ENCODE results near the gene KLHDC10.
A peak's percentile ranks its signal among the peaks of the same experiment; 100 is the strongest.
"Not testable (repeated sequence)": the region's sequence is repeated elsewhere in the genome, so short reads cannot be mapped to it uniquely, and the experiment has no call there.

KLHDC10 gene

DNA sequence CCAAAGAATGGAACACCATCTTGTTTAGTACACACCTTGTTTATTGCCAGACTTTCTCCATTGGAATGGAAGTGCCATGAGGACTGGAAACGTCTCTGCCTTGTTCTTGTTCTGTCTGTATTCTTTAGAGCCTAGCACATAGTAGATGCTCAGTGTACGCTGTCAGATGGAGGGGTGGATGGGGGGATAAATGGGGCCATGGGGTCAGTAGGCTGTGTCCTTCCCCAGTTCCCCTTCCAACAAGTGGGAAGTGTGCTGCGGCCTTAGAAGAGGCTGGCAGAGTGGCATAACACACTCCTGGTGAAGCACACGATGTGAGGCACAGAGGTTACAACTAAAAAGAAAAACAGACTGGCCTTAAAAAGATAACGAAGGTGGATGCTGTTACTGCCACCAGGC is 73.0 kb downstream of the KLHDC10 start:
- DNase-seq: no peak

DNA sequence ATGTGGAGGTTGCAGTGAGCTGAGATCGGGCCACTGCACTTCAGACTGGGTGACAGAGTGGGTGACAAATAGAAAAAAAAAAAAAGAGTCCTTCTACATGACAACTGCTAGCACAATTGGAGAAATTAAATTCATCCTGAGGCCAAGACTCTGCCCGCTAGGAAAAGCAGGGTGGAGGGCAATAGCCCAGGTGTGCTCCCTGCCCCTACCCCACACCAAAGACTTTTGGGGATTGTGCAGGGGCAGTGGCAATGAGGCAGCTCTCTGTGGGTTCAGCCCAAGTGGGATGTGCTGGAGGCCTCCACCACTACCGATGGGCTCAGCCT is 73.6 kb downstream of the KLHDC10 start:
- no peak for DNase-seq

DNA sequence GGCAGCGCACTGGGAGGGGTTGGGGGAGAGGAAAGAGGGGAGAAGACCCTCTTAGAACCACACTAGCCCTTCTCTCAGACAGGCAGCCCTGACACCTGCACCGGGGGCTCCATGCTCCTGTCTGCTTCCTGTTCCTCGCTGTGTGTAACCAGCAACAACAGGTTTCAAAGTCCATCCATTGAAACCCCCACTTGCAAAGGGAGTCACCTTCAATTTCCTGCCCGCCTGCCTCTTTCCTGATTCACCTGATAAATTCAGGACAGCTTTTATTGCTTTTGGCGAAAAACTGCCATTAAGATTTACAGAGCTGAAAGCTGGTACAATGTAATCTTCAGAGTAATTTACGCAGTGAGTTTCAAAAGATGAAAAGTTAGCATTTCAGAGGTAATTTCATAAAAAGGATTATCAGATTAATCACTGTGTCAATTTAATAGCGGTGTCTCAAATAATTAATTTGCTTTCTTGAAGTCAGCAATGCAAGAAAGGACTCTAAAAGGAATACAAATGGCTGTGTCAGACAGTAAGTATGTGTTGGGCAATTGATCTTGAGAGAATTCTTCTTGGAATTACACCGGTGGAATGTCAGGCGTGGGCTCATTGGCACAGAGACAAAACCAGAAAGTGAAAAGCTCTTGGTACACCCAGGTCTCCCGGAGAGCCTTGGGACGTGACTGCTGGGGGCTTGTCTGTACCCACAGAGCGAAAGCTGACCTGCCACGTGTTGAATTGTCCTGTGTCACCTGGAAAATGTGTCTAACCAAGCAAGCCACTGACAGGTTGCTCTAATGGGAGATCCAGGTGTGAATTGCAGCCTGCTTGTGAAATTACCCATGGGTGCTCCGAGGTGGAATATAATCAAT is 74.2 kb downstream of the KLHDC10 start:
- DNase-seq: no peak

DNA sequence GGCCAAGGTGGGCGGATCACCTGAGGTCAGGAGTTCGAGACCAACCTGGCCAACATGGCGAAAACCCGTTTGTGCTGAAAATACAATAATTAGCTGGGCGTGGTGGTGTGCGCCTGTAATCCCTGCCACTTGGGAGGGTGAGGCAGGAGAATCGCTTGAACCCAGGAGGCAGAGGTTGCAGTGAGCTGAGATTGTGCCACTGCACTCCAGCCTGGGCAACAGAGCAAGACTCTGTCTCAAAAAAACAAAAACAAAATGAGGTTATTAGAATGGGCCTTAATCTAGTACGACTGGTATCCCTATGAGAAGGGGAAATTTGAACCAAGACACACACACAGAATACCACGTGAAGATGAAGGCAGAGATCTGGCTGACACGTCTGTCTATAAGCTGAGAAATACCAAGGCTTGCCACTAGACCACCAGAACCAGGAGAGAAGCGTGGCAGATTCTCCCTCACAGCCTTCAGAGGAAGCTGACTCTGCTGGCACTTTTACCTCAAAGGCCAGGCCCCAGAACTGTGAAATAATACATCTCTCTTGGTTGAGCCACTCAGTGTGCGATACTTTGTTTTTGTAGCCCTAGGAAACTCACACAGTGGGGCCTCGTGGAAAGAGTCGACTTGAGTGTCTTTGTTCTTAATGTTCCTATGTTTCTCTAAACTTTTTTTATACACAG is 75.2 kb downstream of the KLHDC10 start:
- no peak for DNase-seq

DNA sequence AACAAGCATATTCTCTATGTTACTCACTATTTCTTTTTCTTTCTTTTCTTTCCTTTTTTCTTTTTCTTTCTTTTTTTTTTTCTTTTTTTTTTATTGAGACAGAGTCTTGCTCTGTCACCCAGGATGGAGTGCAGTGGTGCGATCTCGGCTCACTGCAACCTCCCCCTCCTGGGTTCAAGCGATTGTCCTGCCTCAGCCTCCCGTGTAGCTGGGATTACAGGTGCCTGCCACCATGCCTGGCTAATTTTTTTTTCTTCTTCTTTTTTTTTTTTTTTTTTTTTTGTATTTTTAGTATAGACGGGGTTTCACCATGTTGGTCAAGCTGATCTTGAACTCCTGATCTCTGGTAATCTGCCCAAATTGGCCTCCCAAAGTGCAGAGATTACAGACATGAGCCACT is 75.8 kb downstream of the KLHDC10 start:
- not testable (repeated sequence) for DNase-seq

DNA sequence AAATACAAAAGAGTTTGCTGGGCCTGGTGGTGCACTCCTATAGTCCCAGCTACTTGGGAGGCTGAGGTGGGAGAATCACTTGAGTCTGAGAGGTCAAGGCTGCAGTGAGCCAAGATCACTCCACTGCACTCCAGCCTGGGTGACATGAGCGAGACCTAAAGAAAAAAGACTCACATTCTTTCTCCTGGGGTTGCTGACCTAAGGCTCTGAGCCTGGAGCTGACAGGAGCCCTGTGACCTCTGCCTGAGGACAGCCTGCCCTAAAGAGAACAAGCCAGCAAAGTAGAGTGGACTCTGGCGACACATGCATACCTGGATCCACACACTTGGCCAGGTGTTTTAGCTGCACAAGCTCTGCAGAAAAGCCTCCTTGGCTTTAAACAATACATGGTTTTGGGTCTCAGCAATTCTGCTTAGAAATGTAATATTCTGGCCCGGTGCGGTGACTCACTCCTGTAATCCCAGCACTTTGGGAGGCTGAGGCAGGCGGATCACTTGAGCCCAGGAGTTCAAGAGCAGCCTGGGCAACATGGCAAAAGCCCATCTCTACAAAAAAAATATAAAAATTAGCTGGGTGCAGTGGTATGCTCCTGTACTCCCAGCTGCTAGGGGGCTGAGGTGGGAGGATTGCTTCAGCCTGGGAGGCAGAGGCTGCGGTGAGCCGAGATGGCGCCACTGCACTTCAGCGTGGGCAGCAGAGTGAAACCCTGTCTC is 76.5 kb downstream of the KLHDC10 start:
- no peak for DNase-seq

DNA sequence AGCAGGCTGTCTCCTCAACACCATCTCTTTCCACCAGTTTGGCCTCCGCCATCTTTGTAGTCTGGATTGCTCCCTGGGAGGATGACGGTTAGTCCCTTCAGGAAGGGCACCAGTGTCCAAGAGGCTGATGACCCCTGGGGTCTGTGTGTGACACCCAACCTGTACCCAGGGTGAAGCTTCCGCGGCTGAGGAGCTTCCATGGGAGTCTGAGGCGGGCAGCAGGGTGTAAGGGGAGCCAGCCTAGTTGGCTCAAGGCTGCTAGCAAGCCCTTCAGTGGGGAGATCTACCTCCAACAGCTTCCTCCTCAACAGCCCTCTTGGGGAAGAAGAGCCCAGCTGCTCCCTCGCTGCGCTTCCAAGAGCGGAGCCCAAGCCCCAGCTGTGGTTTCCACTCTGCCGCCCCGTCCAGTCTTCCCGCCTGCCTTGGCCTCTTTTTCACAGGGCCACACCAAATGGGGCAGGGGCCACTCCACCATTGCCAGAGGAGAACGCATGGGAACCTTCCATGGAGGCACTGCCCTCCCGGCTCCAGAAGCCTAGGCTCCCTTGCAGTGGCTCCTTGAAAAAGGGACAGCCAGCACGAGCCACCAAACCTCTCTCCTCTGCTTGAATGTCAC is 77.5 kb downstream of the KLHDC10 start:
- DNase-seq: no peak

DNA sequence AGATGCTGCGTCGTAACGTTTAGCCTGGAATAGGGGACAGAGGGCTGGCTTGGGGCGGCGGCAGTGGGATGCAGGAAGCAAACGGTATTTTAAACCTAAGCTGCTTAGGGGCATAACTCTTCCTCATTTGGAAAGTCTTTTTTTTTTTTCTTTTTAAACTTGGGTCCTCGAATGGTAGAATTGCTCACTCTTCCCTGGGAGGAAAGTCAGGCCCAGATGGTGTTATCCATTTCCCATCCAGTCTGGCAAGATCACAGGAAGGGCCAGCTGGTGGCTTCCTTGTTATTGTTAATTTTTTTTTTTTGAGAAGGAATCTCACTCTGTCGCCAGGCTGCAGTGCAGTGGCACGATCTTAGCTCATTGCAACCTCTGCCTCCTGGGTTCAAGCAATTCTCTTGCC is 78.2 kb downstream of the KLHDC10 start:
- DNase-seq: no peak

DNA sequence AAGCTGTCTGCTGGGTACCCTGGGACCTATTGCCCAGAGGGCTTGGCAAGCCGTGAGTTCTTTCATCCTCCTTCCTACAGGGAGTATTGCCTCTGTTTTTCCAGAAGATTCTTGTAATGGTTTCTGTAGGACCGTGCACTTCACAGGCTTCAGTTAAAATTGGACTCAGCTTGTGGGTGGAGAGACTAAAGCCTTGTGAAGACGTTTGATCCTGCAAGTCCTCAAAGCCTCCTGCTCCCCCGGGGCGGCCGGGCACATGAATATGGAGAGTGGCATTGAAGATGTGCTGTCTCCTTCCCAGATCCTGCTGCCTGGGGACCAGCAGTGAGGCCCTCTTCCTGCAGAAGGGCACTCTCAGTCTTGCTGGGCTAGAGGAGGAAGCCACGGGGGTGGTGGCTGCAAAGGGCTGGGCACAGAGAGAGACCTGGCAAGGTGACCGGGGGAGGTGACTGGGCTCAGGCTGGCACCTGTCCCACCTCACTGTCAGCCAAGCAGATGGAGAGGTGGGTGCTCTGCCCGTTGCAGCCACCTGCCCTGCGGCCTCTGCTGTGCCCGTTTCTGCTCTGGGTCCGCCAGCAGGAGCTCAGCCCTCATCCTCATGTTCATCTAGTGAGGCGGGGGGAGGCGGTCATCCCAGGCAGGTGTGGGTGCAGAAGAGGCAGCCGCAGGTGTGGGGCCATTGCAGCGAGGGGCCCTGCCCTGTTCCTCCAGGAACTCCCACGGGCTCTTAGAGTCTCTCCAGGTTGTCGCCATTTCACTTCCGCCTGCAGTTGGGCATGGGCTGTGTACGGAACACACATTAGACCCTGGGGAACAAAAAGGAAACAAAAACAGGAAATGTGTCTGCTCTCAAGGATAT is 79.2 kb downstream of the KLHDC10 start:
- DNase-seq: no peak

DNA sequence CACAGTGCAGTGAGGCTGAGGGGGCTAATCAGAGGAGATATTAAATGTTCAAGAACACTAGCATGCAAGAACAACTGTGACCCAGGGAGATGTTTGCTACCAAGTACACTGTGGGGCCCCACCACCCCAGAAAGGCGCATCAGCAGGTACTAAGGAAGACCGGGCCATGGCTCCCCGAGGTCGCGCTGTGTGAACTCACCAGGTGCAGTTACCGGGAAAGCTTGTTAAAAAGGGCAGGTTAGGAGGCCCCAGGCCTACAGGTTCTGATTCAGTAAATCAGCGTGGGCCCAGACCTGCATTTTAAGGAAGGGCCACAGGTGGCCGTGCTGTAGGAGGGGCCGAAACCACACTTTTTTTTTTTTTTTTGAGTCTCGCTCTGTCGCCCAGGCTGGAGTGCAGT is 80.3 kb downstream of the KLHDC10 start:
- no peak for DNase-seq

DNA sequence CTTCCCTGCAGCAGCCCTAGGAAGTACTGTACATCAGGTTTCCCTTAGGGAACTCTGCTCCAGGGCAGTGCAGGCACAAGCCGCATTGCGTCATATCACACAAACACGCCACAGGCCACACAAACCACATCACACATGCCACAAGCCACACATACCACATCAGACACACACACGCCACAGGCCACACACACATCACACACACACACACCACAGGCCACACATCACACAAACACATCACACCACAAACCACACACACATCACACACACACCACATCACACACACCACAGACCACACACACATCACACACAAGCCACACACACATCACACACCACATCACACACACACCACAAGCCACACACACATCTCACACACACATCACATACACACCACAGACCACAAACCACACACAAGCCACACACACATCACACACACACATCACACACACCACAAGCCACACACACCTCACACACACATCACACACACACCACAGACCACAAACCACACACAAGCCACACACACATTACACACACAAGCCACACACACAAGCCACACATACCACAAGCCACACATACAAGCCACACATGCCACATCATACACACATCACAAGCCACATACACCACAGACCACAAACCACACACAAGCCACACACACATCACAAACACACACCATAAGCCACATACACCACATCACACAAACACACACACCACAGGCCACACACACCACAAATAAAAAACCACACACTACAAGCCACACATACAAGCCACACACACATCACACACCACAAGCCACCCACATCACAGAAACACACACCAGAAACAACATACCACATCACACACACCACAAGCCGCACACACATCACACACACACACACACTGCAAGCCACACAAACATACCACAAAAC is 81.5 kb downstream of the KLHDC10 start:
- no peak for DNase-seq

DNA sequence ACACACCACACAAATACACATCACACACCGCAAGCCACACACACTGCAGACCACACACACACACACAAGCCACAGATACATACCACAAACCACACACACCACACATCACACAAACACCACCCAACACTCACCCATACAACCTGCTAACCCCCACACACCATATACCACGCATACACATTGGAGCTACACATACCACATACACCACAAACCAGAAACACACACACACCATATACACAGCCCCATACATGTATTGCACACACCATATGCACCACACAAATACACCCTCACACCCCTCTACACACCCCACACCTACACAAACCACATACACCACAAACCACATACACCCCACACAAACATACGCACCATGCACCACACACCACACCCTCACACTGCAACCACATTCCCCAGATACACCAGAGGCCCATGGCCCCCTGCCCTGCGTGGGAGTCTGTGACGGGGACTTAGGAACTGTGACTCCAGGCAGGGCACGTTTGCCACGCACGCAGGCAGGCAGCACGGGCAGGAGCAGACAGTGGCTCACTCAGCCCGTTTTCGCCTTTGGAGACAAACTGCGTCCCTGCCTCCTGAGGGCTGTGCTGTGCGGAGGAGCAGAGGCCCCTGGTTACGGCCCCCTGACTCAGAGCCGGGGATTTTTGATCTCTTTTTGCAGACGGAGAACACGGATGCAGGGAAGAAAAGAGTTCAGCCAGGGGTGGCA is 82.3 kb downstream of the KLHDC10 start:
- peak; percentile 53 for DNase-seq

DNA sequence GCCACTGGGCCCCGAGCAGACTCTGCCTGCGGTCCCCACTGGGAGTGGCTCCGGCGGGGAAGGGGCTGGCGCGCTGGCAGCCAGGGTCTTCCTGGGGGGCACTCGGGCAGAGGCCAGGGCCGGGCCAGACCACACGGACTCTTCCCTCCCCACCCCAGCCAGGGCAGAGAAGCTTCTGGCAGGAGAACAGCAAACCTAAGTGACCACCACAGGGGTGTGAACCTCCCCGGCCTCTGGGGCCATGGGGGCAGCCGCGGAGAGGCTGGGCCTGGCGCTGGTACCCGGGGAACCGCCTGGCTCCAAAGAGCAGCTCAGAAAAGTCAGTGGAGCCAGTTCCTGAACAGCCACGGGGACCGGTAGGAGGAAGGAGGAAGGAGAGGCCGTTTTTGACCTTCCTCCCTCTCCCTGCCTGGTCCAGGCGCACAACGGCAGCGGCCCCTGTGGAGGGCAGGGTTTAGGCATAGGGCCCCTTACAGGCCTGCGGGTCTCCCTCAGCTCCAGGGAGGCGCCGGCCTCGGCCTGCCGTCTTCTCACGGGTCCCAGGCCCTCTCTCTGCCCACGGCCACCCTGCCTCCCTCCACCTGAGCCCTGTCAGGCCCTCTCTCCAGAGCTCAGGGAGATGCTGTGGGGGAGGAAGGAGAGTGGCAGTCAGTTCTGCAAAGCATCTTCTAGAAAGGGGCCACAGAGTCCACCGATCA is 83.0 kb downstream of the KLHDC10 start:
- DNase-seq: no peak

DNA sequence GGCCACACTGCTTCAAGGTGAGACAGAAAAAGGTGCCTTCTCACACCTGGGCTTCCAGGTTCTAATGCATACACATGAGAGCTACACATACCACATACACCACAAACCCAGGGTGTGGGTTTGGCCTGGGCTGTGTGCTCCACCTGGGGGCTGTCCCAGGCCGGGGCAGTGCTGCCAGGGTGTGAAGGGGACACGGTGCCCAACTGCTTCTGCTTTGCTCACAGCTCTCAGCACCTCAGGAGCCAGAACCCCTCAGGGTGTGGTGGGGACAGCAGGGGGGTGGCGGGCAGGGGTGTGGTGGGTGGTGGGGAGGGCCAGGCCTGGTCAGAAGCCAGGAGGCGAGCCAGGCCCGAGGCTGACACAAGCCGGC is 83.8 kb downstream of the KLHDC10 start:
- DNase-seq: no peak

DNA sequence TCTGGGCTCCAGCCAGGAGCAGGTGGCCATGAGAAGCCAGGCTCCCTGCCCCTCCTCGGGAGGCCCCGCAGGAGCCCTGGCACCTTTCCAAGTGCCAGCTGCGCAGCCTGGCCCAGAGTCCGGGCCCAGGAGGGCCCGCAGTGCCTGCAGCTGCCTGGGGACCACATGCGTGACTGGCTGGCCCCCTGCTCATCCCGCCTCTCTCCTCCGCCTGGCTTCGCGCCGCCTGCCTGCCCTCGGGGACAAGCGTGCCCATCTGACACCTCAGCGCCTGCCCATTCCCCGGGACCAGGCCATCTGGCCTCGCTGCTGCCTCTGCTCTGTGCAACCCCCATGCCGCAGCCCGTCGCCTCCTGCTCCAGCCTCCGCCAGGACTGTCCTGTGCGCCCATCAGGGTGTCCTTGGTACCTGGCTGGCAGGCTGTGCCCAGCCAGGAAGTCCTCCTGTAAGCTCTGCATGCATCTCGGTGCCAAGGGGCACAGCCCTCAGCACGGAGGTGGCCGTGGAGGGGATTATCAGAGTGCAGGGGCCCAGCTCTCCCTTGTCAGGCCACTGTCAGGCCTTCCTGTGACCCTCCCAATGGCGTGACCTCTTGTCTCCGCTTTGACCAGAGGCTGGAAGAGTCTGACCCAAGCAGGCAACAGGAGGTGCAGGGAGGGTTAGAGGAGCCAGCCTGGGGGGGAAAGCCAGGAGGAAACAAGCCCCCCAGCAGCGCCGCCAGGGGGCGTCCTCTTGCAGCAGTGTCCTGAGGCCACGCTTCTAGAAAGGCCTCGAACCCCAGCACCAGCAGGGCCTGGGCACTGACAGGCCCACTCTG is 84.4 kb downstream of the KLHDC10 start:
- DNase-seq: peak; percentile 48

DNA sequence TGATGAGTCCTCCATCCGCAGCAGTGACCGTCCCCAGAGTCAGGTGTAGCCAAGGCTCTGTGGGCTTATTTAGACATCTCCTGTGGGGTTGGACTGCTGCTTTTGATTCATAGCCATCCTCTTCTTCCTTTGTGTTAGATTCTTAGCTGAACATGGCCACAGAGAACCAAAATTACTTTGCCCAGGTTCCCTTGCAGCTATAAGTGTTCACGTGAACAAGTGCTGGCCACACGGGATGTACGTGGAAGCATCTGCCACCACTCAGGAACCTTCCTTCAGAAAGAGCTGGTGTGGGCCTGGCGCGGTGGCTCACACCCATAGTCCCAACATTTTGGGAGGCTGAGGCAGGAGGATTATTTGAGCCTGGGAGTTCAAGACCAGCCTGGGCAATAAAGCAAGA is 85.8 kb downstream of the KLHDC10 start:
- no peak for DNase-seq

DNA sequence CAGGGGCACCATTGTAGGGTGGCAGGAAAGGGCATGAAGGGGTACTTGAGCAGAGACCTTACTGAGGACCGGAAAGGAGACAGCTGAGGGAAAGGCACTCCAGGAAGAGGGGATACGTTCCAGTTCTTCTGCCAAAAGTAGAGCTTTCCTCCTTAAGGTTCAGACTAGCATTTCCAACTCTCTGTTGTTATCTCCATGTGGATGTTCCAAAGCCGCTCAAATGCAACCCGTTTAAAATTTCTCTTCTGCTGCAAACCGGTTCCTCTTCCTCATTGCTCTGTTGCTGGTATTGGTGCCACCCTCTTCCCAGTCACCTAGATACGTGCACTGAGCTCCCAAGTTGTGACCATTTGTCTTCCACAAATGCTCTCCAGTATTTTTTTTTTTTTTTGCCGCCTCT is 87.4 kb downstream of the KLHDC10 start:
- no peak for DNase-seq

DNA sequence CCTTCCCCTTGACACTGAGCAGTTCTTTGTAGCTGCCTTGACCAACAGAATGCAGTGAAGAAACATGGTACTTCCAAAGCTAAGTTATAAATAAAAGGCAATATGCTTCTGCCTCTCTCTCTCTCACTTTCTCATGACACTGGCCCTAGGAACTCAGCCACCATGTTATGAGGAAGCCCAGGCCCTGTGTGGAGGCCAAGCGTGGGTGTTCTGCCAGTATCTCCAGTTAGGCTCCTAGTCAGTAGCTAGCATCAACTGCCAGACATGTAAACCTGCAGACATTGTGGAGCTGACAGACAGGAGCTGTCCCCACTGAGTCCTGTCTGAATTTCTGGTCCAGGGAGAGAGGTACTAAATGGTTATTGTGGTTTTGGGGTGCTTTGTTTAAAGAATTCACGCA is 89.7 kb downstream of the KLHDC10 start:
- no peak for DNase-seq

DNA sequence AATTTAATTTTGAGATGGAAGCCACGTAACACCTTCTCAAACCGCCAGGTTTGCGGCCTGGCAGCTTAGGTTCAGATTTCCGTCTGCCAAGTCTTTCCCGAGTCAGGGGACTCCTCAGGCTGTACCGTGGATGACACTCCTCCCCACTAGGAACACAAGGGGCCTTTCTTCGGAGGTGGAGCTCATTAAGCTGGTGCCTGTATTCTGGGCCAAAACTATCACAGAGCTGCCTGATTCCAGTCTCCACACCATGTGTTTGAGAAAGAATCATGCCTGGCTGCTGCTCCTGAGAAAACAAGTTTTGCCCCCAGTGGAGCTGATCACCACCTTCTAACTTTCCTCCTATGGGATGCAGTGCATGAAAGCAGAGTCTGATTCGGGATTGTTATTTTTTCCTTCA is 90.1 kb downstream of the KLHDC10 start:
- DNase-seq: no peak

Measured in eye (tissue), 1 donor.